Transverse colon (tissue), 3 donors: ENCODE measurements around the gene DCHS2.

Experiments
- CTCF ChIP-seq, 5 experiments: fragments of 200-600 bp in 3 of 5; fragments of 450-650 bp in 2 of 5; sonication (generic) in 3 of 5; IDR thresholded peaks; 1 replicate in 2 of 5; 2 replicates in 3 of 5; pipeline ENCODE4 v1.5.1; 2016 to 2017; ENCODE audit warnings: antibody characterized with exemption in 5 of 5, inconsistent platforms in 3 of 5, mild to moderate bottlenecking in 2 of 5, moderate library complexity in 1 of 5
- EP300 ChIP-seq: sonication (generic); formaldehyde crosslinking; IDR thresholded peaks from one replicate; pipeline ENCODE4 v1.6.1; 2017; ENCODE audit warnings: antibody characterized with exemption, low read depth

- TF ChIP-seq EP300 (no peak), CTCF (IDR thresholded peaks at IDR 0.05) (no peak)
Observed at GRCh38 chr4:154429176-154429575, 62.4 kb downstream of the DCHS2 start.
